Neuronal stem cell (in vitro differentiated cells): ENCODE results near the gene ACE2.

Experiments used
- DNase-seq: peaks from one replicate; pipeline ENCODE4 v3.0.0-alpha.2; 2013; ENCODE audit warnings: low spot score
- H2AFZ ChIP-seq: one replicate; pipeline ENCODE4 v1.6.1; 2013; ENCODE audit warnings: mild to moderate bottlenecking, low read length, inconsistent platforms
- H2AK5ac ChIP-seq: 2 replicates; pipeline ENCODE4 v1.6.1; 2013; ENCODE audit warnings: low read depth, mild to moderate bottlenecking, inconsistent platforms, low read length, moderate library complexity, mixed read lengths
- H2BK120ac ChIP-seq: 2 replicates; pipeline ENCODE4 v1.6.1; 2013; ENCODE audit warnings: low read depth, mild to moderate bottlenecking, inconsistent platforms, low read length, moderate library complexity, mixed read lengths
- H2BK12ac ChIP-seq: one replicate; pipeline ENCODE4 v1.6.1; 2013; ENCODE audit warnings: low read length, inconsistent platforms
- H2BK15ac ChIP-seq: 2 replicates; pipeline ENCODE4 v1.6.1; 2013; ENCODE audit warnings: mild to moderate bottlenecking, low read length, inconsistent platforms, mixed read lengths
- H2BK5ac ChIP-seq: one replicate; pipeline ENCODE4 v1.6.1; 2013; ENCODE audit warnings: inconsistent platforms, mild to moderate bottlenecking, low read length, moderate library complexity
- H3K14ac ChIP-seq: one replicate; pipeline ENCODE4 v1.6.1; 2013; ENCODE audit warnings: low read length, inconsistent platforms
- H3K18ac ChIP-seq: 2 replicates; pipeline ENCODE4 v1.6.1; 2013; ENCODE audit warnings: low read length, inconsistent platforms
- H3K23ac ChIP-seq: 2 replicates; pipeline ENCODE4 v1.6.1; 2013; ENCODE audit warnings: low read depth, mild to moderate bottlenecking, mixed read lengths, low read length, inconsistent platforms; ENCODE audit not compliant: poor library complexity
- H3K27ac ChIP-seq: replicated peaks from 3 replicates; pipeline ENCODE4 v1.5.1; 2013; ENCODE audit warnings: low read length, inconsistent platforms
- H3K27me3 ChIP-seq, 3 experiments: 2 replicates each; pipeline ENCODE4 v1.6.1; 2013; ENCODE audit warnings: low read length in 3 of 3, mild to moderate bottlenecking in 2 of 3, inconsistent platforms in 1 of 3, low read depth in 1 of 3, mixed read lengths in 1 of 3, moderate library complexity in 1 of 3; ENCODE audit not compliant: control insufficient read depth in 3 of 3, insufficient read depth in 3 of 3
- H3K36me3 ChIP-seq, 2 donors: replicated peaks in 1 of 2; 2 replicates each; pipeline ENCODE4 v1.6.1; 2013; ENCODE audit warnings: low read length in 2 of 2; ENCODE audit not compliant: control insufficient read depth in 2 of 2, insufficient read depth in 2 of 2
- H3K4ac ChIP-seq: 2 replicates; pipeline ENCODE4 v1.6.1; 2013; ENCODE audit warnings: inconsistent platforms, mild to moderate bottlenecking, low read length, moderate library complexity
- H3K4me1 ChIP-seq, 2 donors: 1 replicate in 1 of 2; 2 replicates in 1 of 2; pipeline ENCODE4 v1.6.1; 2013; ENCODE audit warnings: low read length in 2 of 2, low read depth in 1 of 2; ENCODE audit not compliant: control insufficient read depth in 2 of 2, insufficient read depth in 1 of 2
- H3K4me2 ChIP-seq: one replicate; pipeline ENCODE4 v1.6.1; 2013; ENCODE audit warnings: mild to moderate bottlenecking, low read length, inconsistent platforms; ENCODE audit not compliant: insufficient read depth, poor library complexity, severe bottlenecking
- H3K4me3 ChIP-seq, 2 donors: 2 replicates each; pipeline ENCODE4 v1.5.1; 2013; ENCODE audit warnings: low read length in 2 of 2, mild to moderate bottlenecking in 2 of 2, inconsistent platforms in 1 of 2, moderate library complexity in 1 of 2
- H3K79me1 ChIP-seq: one replicate; pipeline ENCODE4 v1.6.1; 2013; ENCODE audit warnings: low read depth, mild to moderate bottlenecking, inconsistent platforms, low read length, moderate library complexity
- H3K9ac ChIP-seq: one replicate; pipeline ENCODE4 v1.6.1; 2013; ENCODE audit warnings: mild to moderate bottlenecking, low read depth, low read length, inconsistent platforms; ENCODE audit not compliant: poor library complexity
- H3K9me3 ChIP-seq, 2 donors: replicated peaks in 1 of 2; 2 replicates each; pipeline versions ENCODE3 to v1.6.1; 2013; ENCODE audit warnings: low read length in 2 of 2, mild to moderate bottlenecking in 2 of 2, inconsistent platforms in 1 of 2, low read depth in 1 of 2, mixed read lengths in 1 of 2, moderate library complexity in 1 of 2; ENCODE audit not compliant: control insufficient read depth in 2 of 2, insufficient read depth in 1 of 2
- H4K8ac ChIP-seq: one replicate; pipeline ENCODE4 v1.6.1; 2013; ENCODE audit warnings: low read depth, mild to moderate bottlenecking, inconsistent platforms, low read length, moderate library complexity
- H4K91ac ChIP-seq: one replicate; pipeline ENCODE4 v1.6.1; 2013; ENCODE audit warnings: low read length, low read depth, mild to moderate bottlenecking, inconsistent platforms; ENCODE audit not compliant: poor library complexity
- WGBS, 2 donors: extraction: QIAGEN DNeasy Blood & Tissue Kit; methylation state at CpG; one replicate each; pipeline ENCODE4 v1.1.7; 2013; ENCODE audit warnings: missing lambda C conversion rate in 2 of 2, mixed read lengths in 1 of 2; ENCODE audit not compliant: insufficient read length in 2 of 2, insufficient replicate concordance in 1 of 2; ENCODE audit errors: extremely low coverage in 2 of 2; 5-methylcytosine and 5-hydroxymethylcytosine counted together

ACE2 gene

DNA sequence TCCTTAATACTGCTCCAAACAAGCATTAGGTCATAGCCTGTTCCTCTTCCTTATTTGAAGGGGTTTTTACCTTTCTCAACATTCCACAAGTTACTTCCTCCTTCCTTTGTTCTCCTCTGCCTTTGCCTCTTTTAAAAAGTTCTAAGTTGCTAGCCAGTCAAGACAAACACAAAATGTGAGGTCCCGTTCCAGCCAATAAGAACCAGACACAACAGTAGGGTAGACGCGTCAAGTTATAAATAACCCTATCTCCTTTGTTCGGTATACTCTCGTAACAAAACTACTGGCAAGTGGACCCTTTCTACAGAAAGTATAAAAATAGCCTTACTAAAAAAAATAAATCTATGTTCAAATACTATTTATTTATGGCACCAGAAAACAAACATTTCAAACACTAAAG is 6.3 kb upstream of the ACE2 start:
- Histone ChIP-seq H3K4me1 (no peaks in the 10 kb centered on the region), H3K36me3 (no peaks in the 10 kb centered on the region), H3K27ac (no peak overlapping the region), H3K4me2 (no peak overlapping the region), H3K23ac (no peak overlapping the region), H3K9me3 (no peaks in the 10 kb centered on the region), H4K91ac (no peak overlapping the region), H2BK5ac (no peak overlapping the region), H3K9ac (no peak overlapping the region), H2AFZ (no peak overlapping the region), H3K79me1 (no peaks in the 10 kb centered on the region), H3K27me3 (no peaks in the 10 kb centered on the region), H4K8ac (no peak overlapping the region), H2AK5ac (no peak overlapping the region), H3K18ac (no peak overlapping the region), H3K4me3 (no peak overlapping the region), H3K4ac (no peak overlapping the region), H2BK120ac (no peak overlapping the region), H3K14ac (no peak overlapping the region), H2BK12ac (no peak overlapping the region), H2BK15ac (no peak overlapping the region)
- WGBS, 2 donors, result no CpG with 5 or more reads among the region's 5 CpGs
- no peak for DNase-seq

DNA sequence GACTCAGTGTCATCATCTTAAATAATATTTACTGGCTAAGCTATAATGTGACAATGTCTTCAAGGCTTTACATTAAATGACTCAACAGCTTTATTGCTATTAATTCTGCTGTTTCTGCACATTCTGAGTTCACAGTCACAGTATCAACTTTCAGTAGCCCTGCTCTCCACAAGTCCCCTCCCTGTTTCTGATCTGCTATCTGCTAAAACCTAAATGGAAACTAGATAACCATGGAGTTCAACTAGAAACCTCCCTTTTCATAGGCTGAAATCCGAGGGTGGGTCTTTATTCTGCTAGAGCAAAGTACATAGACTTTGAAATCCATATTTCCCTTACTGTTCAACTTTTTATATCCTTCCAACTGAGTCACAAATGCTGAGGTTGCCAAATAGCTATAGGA is 5.4 kb upstream of the ACE2 start:
- Histone ChIP-seq H2AK5ac (no peak overlapping the region), H3K14ac (no peak overlapping the region), H3K4me2 (no peak overlapping the region), H3K79me1 (no peaks in the 10 kb centered on the region), H3K4me1 (no peaks in the 10 kb centered on the region), H3K27ac (no peak overlapping the region), H3K23ac (no peak overlapping the region), H3K27me3 (no peaks in the 10 kb centered on the region), H3K9me3 (no peaks in the 10 kb centered on the region), H2BK15ac (no peak overlapping the region), H4K91ac (no peak overlapping the region), H2BK12ac (no peak overlapping the region), H2AFZ (no peak overlapping the region), H2BK5ac (no peak overlapping the region), H3K9ac (no peak overlapping the region), H3K4ac (no peak overlapping the region), H3K4me3 (no peak overlapping the region), H4K8ac (no peak overlapping the region), H3K18ac (no peak overlapping the region), H2BK120ac (no peak overlapping the region), H3K36me3 (no peaks in the 10 kb centered on the region)
- no CpG with 5 or more reads among the region's 1 CpG for WGBS, 2 donors
- DNase-seq, result no peak

DNA sequence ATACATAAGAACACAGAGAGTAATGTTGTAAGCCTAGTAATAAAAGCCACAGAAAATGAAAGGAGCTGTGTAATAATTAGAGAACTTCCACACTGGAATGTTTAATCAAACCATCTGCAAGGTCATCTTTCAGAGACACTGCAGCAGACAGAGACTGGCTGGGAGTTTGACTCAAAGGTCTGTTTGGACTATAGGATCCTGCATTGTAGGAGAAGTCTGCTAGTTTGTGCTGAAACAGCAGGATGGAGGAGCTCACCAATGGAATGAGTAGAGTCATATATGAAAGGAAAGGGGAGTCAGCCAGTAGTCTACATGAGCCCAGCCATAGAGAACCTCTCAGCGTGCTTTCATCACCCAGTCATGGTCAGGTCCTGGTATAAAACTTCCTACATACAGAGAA is 4.5 kb upstream of the ACE2 start:
- Histone ChIP-seq H3K27ac (no peak overlapping the region), H3K4me3 (no peak overlapping the region), H3K14ac (no peak overlapping the region), H3K4me1 (no peaks in the 10 kb centered on the region), H3K4ac (no peak overlapping the region), H3K18ac (no peak overlapping the region), H4K8ac (no peak overlapping the region), H2BK5ac (no peak overlapping the region), H3K4me2 (no peak overlapping the region), H2BK120ac (no peak overlapping the region), H2AK5ac (no peak overlapping the region), H3K23ac (no peak overlapping the region), H4K91ac (no peak overlapping the region), H3K9ac (no peak overlapping the region), H3K9me3 (no peaks in the 10 kb centered on the region), H3K36me3 (no peaks in the 10 kb centered on the region), H3K27me3 (no peaks in the 10 kb centered on the region), H2AFZ (no peak overlapping the region), H2BK12ac (no peak overlapping the region), H2BK15ac (no peak overlapping the region), H3K79me1 (no peaks in the 10 kb centered on the region)
- DNase-seq, result no peak
- WGBS, 2 donors, result no CpG with 5 or more reads among the region's 1 CpG

DNA sequence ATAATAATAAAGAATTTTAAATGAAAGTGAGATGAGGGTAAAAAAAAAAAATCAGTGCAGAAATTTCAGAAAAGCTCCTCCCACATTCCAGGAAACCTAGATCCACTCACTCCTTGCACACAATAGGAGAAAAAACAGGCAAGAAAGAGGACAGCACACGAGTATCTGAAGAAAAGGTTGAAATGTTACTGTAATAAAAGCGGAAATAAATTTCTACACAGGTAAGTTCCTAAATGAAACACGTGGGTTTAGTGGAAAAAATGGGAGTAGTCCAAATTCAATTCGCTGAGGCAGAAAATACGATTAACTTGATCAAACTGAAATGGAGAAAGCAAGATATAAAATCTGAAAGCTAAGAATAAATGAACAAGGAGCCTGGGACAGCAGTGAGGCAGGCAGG is 2.0 kb upstream of the ACE2 start:
- no peak overlapping the region for H4K91ac ChIP-seq
- H3K27ac ChIP-seq, result no peak overlapping the region
- no peak overlapping the region for H3K18ac ChIP-seq
- H2BK15ac ChIP-seq, result no peak overlapping the region
- H3K9me3 ChIP-seq, result no peaks in the 10 kb centered on the region
- no peak overlapping the region for H2BK12ac ChIP-seq
- H3K79me1 ChIP-seq, result no peaks in the 10 kb centered on the region
- H3K23ac ChIP-seq, result no peak overlapping the region
- no peak overlapping the region for H2BK5ac ChIP-seq
- H2AK5ac ChIP-seq, result no peak overlapping the region
- no CpG with 5 or more reads among the region's 5 CpGs for WGBS, 2 donors
- H3K27me3 ChIP-seq, result no peaks in the 10 kb centered on the region
- H3K4ac ChIP-seq, result no peak overlapping the region
- H3K14ac ChIP-seq, result no peak overlapping the region
- H2AFZ ChIP-seq, result no peak overlapping the region
- H3K9ac ChIP-seq, result no peak overlapping the region
- H4K8ac ChIP-seq, result no peak overlapping the region
- no peaks in the 10 kb centered on the region for H3K36me3 ChIP-seq
- no peak overlapping the region for H3K4me3 ChIP-seq
- no peak overlapping the region for H2BK120ac ChIP-seq
- H3K4me1 ChIP-seq, result no peaks in the 10 kb centered on the region
- no peak for DNase-seq
- H3K4me2 ChIP-seq, result no peak overlapping the region
